ENCODE results near the gene KMT2C. TPM values are rescaled to one million over a fixed set of nuclear protein-coding genes. Genes with fewer than 3 reads are reported as not detected.
A peak's percentile ranks its signal among the peaks of the same experiment; 100 is the strongest.

KMT2C gene
- 10 to 100 TPM; 59.0 to 73.9 (median 69.5) TPM for total RNA-seq

GRCh38 chr7:152435384-152436110, at the start of gene KMT2C:
Gene KMT2C (minus strand): TSS chr7:152436003. CDS start chr7:152435786, 217 bp downstream.
- TF ChIP-seq CTCF (IDR thresholded peaks at IDR 0.05) (no peak), POLR2AphosphoS5 (IDR thresholded peaks at IDR 0.05) (peak; percentile 74 to 76), EP300 (IDR thresholded peaks at IDR 0.05) (no peak), POLR2A (IDR thresholded peaks at IDR 0.05; ENCODE audit: low read depth) (peak; percentile 34)
- peaks cover 19 to 46% (median 35%) of the 10 kb centered on the region in 4 donors for H3K4me1 ChIP-seq
- intact Hi-C loops (cut with DNase I): loop anchor here (2.0 kb wide), 1 partner anchor 29 kb away; no protein-coding TSS in a partner anchor
- no peaks in the 10 kb centered on the region for H3K36me3 ChIP-seq
- no peaks in the 10 kb centered on the region for H3K27me3 ChIP-seq
- no peaks in the 10 kb centered on the region for H3K9me3 ChIP-seq
- DNase-seq (ENCODE audit: extremely low spot score): no peak
- WGBS: 0% methylated on average over 23 of the region's 107 CpGs
- peak within 1 kb of the TSS; percentile 92 to 99 (median 96) for H3K4me3 ChIP-seq
- H3K27ac ChIP-seq (replicated peaks in 1 of 4): peak within 1 kb of the TSS; percentile 99 to 100 (median 99)

GRCh38 chr7:152481082-152481481, 45.3 kb upstream of the KMT2C start:
- H3K4me3 ChIP-seq: no peak overlapping the region
- WGBS: 90% methylated on average over 4 of the region's 4 CpGs

GRCh38 chr7:152480664-152481063, 44.9 kb upstream of the KMT2C start:
- Histone ChIP-seq H3K9me3 (no peaks in the 10 kb centered on the region), H3K27ac (replicated peaks in 1 of 4) (no peak overlapping the region), H3K4me1 (no peaks in the 10 kb centered on the region), H3K4me3 (no peak overlapping the region), H3K27me3 (no peaks in the 10 kb centered on the region), H3K36me3 (no peaks in the 10 kb centered on the region)
- TF ChIP-seq POLR2AphosphoS5 (IDR thresholded peaks at IDR 0.05): no peak
- no peak for TF ChIP-seq POLR2A (IDR thresholded peaks at IDR 0.05; ENCODE audit: low read depth)
- no peak for DNase-seq (ENCODE audit: extremely low spot score)
- intact Hi-C loops (cut with DNase I): no loop called here
- WGBS: 86% methylated on average over 4 of the region's 4 CpGs

More at GRCh38 chr7:152481082-152481481, 45.3 kb upstream of the KMT2C start:
- H3K27ac ChIP-seq (replicated peaks in 1 of 4): no peak overlapping the region
- intact Hi-C loops (cut with DNase I): no loop called here
- no peaks in the 10 kb centered on the region for H3K27me3 ChIP-seq
- no peaks in the 10 kb centered on the region for H3K4me1 ChIP-seq
- TF ChIP-seq POLR2A (IDR thresholded peaks at IDR 0.05; ENCODE audit: low read depth): no peak
- no peak for DNase-seq (ENCODE audit: extremely low spot score)
- no peaks in the 10 kb centered on the region for H3K36me3 ChIP-seq
- no peaks in the 10 kb centered on the region for H3K9me3 ChIP-seq

DNA sequence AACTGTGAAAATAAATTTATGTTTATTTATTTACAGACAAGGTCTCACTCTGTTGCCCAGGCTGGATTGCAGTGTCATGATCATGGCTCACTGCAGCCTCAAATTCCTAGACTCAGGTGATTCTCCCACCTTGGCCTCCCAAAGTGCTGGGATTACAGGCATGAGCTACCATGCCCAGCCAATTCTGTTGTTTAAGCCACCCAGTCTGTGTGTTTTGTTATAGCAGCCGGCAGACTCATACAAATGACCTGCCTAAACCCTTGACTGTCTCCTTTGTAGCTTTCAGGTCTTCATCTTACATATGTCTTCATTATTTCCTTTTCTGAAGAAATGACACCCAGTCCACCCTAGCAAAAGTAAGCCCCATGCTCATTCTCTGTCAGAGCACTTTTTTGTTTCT, 43.8 kb upstream of the KMT2C start:
- intact Hi-C loops (cut with DNase I): no loop called here
- no peak overlapping the region for H3K4me3 ChIP-seq
- H3K27ac ChIP-seq (replicated peaks in 1 of 4): no peak overlapping the region
- H3K9me3 ChIP-seq: no peaks in the 10 kb centered on the region
- TF ChIP-seq CTCF (IDR thresholded peaks at IDR 0.05) (no peak), POLR2AphosphoS5 (IDR thresholded peaks at IDR 0.05) (no peak), EP300 (IDR thresholded peaks at IDR 0.05) (no peak), POLR2A (IDR thresholded peaks at IDR 0.05; ENCODE audit: low read depth) (no peak)
- no peaks in the 10 kb centered on the region for H3K27me3 ChIP-seq
- H3K36me3 ChIP-seq: no peaks in the 10 kb centered on the region
- no peak for DNase-seq (ENCODE audit: extremely low spot score)
- H3K4me1 ChIP-seq: no peaks in the 10 kb centered on the region
- 92% methylated on average over 1 of the region's 1 CpG for WGBS

GRCh38 chr7:152478140-152478539, 42.3 kb upstream of the KMT2C start:
- TF ChIP-seq POLR2A (IDR thresholded peaks at IDR 0.05; ENCODE audit: low read depth) (no peak), EP300 (IDR thresholded peaks at IDR 0.05) (no peak), POLR2AphosphoS5 (IDR thresholded peaks at IDR 0.05) (no peak), CTCF (IDR thresholded peaks at IDR 0.05) (no peak)
- Histone ChIP-seq H3K27ac (replicated peaks in 1 of 4) (no peak overlapping the region), H3K27me3 (no peaks in the 10 kb centered on the region), H3K9me3 (no peaks in the 10 kb centered on the region), H3K4me1 (no peaks in the 10 kb centered on the region), H3K36me3 (no peaks in the 10 kb centered on the region), H3K4me3 (no peak overlapping the region)
- intact Hi-C loops (cut with DNase I): no loop called here
- no peak for DNase-seq (ENCODE audit: extremely low spot score)
- WGBS: 89% methylated on average over 2 of the region's 2 CpGs

Data from esophagus muscularis mucosa (tissue), 4 donors.